GM08714 (cell line): ENCODE data around the gene WNT7A.
"Not testable (repeated sequence)": the region's sequence is repeated elsewhere in the genome, so short reads cannot be mapped to it uniquely, and the experiment has no call there.

ENCODE experiments used
- H3K4me3 ChIP-seq: fragments of 200-500 bp; sonication (Bioruptor generic); 2 replicates; pipeline ENCODE4 v1.5.1; 2014; ENCODE audit warnings: mild to moderate bottlenecking, low read length, inconsistent platforms
- ZNF274 ChIP-seq: IDR thresholded peaks from 2 replicates; pipeline ENCODE4 v1.6.1; 2012; ENCODE audit warnings: mild to moderate bottlenecking, low read depth, low read length

WNT7A gene

GRCh38 chr3:13863965-13864595 is 15.8 kb downstream of the WNT7A start:
- no peak overlapping the region for H3K4me3 ChIP-seq
- no peak for TF ChIP-seq ZNF274

GRCh38 chr3:13863382-13863952 is 16.4 kb downstream of the WNT7A start:
- H3K4me3 ChIP-seq, result no peak overlapping the region
- TF ChIP-seq ZNF274, result no peak

GRCh38 chr3:13861461-13861860 is 18.4 kb downstream of the WNT7A start:
- no peak for TF ChIP-seq ZNF274
- no peak overlapping the region for H3K4me3 ChIP-seq

GRCh38 chr3:13860001-13860400 is 19.9 kb downstream of the WNT7A start:
- no peak for TF ChIP-seq ZNF274
- H3K4me3 ChIP-seq, result no peak overlapping the region

DNA sequence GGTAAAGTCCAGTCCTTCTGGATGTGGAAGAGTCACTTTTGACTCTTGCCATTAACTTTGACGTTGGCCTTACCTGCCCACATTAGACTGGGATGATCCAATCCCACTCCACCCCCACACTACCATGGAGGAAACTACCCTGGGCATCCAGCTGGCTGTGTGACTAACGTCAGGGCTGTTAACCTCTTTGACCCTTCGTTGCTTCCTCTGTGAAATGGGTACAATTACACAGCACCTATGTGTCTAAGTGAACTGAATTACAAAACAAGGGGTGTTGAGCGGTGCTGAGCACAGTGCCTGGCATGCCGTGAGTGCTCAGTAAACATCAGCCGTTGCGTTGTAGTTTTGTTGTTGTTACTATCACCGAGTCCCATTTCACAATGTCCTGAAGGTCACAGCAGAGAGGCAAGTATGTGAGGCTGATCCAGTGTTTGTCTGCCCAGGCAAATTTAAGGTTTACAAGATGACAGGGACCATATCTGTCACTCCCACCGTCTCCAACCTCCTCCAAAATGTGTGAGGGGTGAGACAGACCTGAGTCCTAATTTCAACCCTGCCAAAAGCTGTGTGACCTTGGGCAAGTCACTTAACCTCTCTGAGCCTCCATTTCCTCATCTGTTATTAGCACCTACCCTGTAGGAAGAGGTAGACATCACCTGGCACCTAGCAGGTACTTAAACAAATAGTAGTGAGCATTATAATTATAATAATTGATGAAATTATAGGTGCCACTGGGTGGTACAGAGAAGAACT is 20.9 kb downstream of the WNT7A start:
- TF ChIP-seq ZNF274, result no peak
- no peak overlapping the region for H3K4me3 ChIP-seq

DNA sequence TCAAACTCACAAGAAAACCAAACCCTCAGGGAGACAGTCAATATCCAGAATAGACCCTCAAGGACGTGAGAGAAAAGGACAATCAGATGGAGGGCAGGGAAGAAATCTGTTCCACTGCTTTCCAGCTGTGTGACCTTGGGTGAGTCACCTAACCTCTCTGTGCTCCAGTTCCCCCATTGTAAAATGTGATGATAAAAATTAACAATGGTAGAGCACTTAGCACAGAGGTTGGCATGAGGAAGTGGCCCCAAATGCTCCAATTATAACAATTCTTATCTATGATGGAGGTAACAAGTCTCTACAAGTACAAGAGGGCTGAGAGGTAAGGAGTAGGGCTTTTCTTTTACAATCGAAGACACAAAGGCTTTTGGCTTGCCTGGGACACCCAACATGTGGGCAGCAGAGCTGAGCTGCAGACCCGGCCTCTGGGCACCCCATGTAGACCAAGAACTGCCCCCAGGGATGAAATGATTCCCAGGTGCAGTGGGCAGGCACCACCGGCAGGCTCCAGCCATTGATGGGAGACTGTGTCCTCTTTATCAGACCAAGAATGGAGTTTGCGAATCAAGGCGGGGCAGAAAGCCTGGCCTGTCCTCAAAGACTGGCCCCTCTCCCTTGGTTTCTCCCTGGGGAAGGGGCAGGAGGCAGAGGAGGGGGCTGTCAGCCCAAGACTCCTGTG is 22.0 kb downstream of the WNT7A start:
- TF ChIP-seq ZNF274, result no peak
- no peak overlapping the region for H3K4me3 ChIP-seq

GRCh38 chr3:13856628-13857027 is 23.2 kb downstream of the WNT7A start:
- H3K4me3 ChIP-seq, result not testable (repeated sequence)

GRCh38 chr3:13856006-13856405 is 23.9 kb downstream of the WNT7A start:
- H3K4me3 ChIP-seq, result no peak overlapping the region
- no peak for TF ChIP-seq ZNF274

DNA sequence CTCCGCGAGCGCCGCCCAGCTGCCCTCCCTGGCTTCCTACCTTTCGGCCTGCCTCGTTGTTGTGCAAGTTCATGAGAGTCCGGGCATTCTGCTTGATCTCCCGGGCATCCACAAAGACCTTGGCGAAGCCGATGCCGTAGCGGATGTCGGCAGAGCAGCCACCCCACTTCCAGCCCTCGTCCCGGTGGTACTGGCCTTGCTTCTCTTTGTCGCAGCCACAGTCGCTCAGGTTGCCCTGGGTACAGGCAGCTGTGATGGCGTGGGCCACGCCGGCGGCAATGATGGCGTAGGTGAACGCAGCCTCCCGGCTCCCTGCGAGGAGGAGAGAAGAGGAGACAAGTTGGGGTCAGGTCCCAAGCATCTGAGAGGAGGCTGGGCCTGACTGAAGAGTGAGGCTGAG is 25.4 kb downstream of the WNT7A start:
- no peak overlapping the region for H3K4me3 ChIP-seq
- no peak for TF ChIP-seq ZNF274

DNA sequence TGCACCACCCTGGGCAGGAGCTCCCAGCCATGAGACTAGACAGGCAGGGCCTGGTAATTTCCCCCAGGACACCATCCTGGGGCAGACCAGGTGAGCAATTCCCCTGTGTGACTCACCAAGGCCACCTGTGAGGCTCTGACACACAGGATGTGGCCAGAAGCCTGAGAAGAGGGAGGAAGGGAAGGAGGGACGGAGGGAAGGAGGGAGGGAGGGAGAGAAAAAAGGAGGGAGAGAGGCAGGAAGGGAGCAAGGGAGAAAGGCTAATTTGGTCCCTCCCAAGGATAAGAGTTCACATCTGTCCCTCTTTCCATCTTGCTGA is 25.9 kb downstream of the WNT7A start:
- TF ChIP-seq ZNF274, result no peak
- no peak overlapping the region for H3K4me3 ChIP-seq

- no peak for TF ChIP-seq ZNF274
- H3K4me3 ChIP-seq, result no peak overlapping the region
Measured at GRCh38 chr3:13853256-13853977, 26.5 kb downstream of the WNT7A start.

- H3K4me3 ChIP-seq, result no peak overlapping the region
- no peak for TF ChIP-seq ZNF274
Measured at GRCh38 chr3:13852638-13853009, 27.2 kb downstream of the WNT7A start.

- TF ChIP-seq ZNF274, result no peak
Measured at GRCh38 chr3:13851997-13852637, 27.8 kb downstream of the WNT7A start.

More at GRCh38 chr3:13851997-13852637, 27.8 kb downstream of the WNT7A start:
- H3K4me3 ChIP-seq, result no peak overlapping the region
